ENCODE measurements around the gene ALG1L2. TPM values are rescaled to one million over a fixed set of nuclear protein-coding genes. Genes with fewer than 3 reads are reported as not detected.
"Not testable (repeated sequence)": the region's sequence is repeated elsewhere in the genome, so short reads cannot be mapped to it uniquely, and the experiment has no call there.

Gene ALG1L2
- total RNA-seq, 1 donor from 2014 or later = not detected

DNA sequence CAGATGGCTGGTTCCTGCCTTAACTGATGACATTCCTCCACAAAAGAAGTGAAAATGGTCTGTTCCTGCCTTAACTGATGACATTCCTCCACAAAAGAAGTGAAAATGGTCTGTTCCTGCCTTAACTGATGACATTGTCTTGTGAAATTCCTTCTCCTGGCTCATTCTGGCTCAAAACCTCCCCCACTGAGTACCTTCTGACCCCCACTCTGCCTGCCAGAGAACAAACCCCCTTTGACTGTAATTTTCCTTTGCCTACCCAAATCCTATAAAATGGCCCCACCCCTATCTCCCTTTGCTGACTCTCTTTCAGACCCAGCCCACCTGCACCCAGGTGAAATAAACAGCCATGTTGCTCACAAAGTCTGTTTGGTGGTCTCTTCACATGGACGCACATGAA is 22.5 kb upstream of the ALG1L2 start:
- H3K4me3 ChIP-seq (ENCODE audit: low read depth, low read length); H3K27me3 ChIP-seq (ENCODE audit: control insufficient read depth, insufficient read depth, low read length); DNase-seq (ENCODE audit: low read depth); H3K36me3 ChIP-seq (ENCODE audit: control insufficient read depth, insufficient read depth, low read length): not testable (repeated sequence)

DNA sequence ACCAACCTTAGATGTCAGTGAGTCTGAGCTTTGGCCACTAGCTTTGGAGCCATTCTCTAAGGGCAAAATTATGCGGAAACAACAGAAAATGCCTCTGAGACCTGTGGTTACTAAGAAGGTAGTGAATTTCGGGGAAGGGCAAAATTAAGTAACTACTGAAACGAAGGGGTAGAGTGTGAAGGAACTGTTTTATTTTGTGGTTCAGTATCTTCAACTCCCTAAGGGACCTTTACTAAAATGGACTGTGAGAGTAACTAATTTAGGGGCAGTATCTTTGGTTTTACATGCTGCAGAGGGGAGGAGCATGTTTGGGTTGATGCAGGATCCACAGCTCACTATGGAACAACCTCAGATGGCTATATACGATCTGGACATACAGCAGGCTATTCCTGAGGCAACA is 8.0 kb upstream of the ALG1L2 start:
- Histone ChIP-seq H3K4me3 (ENCODE audit: low read depth, low read length) (no peak overlapping the region), H3K27me3 (ENCODE audit: control insufficient read depth, insufficient read depth, low read length) (no peaks in the 10 kb centered on the region), H3K36me3 (ENCODE audit: control insufficient read depth, insufficient read depth, low read length) (no peaks in the 10 kb centered on the region)
- TF ChIP-seq, protein P1, sequence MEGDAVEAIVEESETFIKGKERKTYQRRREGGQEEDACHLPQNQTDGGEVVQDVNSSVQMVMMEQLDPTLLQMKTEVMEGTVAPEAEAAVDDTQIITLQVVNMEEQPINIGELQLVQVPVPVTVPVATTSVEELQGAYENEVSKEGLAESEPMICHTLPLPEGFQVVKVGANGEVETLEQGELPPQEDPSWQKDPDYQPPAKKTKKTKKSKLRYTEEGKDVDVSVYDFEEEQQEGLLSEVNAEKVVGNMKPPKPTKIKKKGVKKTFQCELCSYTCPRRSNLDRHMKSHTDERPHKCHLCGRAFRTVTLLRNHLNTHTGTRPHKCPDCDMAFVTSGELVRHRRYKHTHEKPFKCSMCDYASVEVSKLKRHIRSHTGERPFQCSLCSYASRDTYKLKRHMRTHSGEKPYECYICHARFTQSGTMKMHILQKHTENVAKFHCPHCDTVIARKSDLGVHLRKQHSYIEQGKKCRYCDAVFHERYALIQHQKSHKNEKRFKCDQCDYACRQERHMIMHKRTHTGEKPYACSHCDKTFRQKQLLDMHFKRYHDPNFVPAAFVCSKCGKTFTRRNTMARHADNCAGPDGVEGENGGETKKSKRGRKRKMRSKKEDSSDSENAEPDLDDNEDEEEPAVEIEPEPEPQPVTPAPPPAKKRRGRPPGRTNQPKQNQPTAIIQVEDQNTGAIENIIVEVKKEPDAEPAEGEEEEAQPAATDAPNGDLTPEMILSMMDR (IDR thresholded peaks at IDR 0.05; ENCODE audit: insufficient read depth, low read length, poor library complexity, severe bottlenecking) = no peak
- DNase-seq (ENCODE audit: low read depth) = no peak

DNA sequence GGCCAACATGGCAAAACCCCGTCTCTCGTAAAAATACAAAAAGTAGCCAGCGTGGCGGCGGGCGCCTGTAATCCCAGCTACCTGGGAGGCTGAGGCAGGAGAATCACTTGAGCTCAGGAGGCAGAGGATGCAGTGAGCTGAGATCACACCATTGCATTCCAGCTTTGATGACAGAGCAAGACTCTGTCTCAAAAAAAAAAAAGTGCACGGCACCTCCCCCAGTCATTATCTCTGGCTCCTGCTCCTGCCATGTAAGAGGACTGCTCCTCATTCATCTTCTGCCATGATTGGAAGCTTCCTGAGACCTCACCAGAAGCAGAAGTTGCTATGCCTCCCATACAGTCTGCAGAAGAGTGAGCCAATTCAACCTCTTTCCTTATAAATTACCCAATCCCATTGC is 4.0 kb upstream of the ALG1L2 start:
- TF ChIP-seq, protein P1 (IDR thresholded peaks at IDR 0.05; ENCODE audit: insufficient read depth, low read length, poor library complexity, severe bottlenecking) = no peak
- Histone ChIP-seq H3K36me3 (ENCODE audit: control insufficient read depth, insufficient read depth, low read length) (no peaks in the 10 kb centered on the region), H3K4me3 (ENCODE audit: low read depth, low read length) (no peak overlapping the region), H3K27me3 (ENCODE audit: control insufficient read depth, insufficient read depth, low read length) (no peaks in the 10 kb centered on the region)
- DNase-seq (ENCODE audit: low read depth) = no peak

DNA sequence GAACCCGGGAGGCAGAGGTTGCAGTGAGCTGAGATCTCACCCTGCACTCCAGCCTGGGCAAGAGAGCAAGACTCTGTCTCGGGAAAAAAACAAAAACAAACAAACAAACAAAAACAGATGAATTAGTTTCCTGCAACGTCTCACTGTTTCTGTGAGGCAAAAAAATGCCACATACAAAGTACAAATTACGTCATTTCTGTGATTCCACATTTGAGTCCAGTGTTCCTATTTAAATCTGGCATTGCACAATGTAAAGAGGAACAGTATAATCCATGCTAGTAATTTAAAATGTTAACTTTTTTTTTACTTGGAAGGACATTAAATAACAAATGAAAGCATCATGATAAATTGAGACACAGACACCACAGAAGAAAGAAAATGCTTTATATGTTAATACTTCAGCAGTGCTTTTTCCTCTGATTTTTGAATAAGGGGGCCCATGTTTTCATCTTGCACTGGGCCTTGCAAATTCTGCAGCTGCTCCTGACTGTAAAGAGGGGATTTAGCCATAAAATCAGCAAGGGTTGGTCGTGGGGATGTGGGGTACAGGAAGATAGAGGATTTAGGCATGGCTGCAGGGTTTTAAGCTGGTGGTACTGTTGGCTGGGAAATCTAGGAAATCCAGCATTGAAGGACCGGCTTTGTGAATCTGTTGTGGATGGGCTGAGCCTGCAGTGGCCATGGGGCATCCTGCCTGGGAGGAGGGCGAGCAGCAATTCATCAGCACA is 1.9 kb downstream of the ALG1L2 start:
- DNase-seq (ENCODE audit: low read depth); H3K27me3 ChIP-seq (ENCODE audit: control insufficient read depth, insufficient read depth, low read length); H3K36me3 ChIP-seq (ENCODE audit: control insufficient read depth, insufficient read depth, low read length); H3K4me3 ChIP-seq (ENCODE audit: low read depth, low read length): not testable (repeated sequence)

GRCh38 chr3:130084436-130084980 is 2.9 kb downstream of the ALG1L2 start:
- Histone ChIP-seq H3K4me3 (ENCODE audit: low read depth, low read length) (no peak overlapping the region), H3K36me3 (ENCODE audit: control insufficient read depth, insufficient read depth, low read length) (no peaks in the 10 kb centered on the region), H3K27me3 (ENCODE audit: control insufficient read depth, insufficient read depth, low read length) (no peaks in the 10 kb centered on the region)
- TF ChIP-seq, protein P1 (IDR thresholded peaks at IDR 0.05; ENCODE audit: insufficient read depth, low read length, poor library complexity, severe bottlenecking) = no peak
- DNase-seq (ENCODE audit: low read depth) = no peak

- TF ChIP-seq, protein P1 (IDR thresholded peaks at IDR 0.05; ENCODE audit: insufficient read depth, low read length, poor library complexity, severe bottlenecking) = no peak
- Histone ChIP-seq H3K27me3 (ENCODE audit: control insufficient read depth, insufficient read depth, low read length) (no peaks in the 10 kb centered on the region), H3K36me3 (ENCODE audit: control insufficient read depth, insufficient read depth, low read length) (no peaks in the 10 kb centered on the region), H3K4me3 (ENCODE audit: low read depth, low read length) (no peak overlapping the region)
- no peak for DNase-seq (ENCODE audit: low read depth)
Observed at GRCh38 chr3:130085881-130086280, 4.2 kb downstream of the ALG1L2 start.

- not testable (repeated sequence) for H3K4me3 ChIP-seq (ENCODE audit: low read depth, low read length); H3K27me3 ChIP-seq (ENCODE audit: control insufficient read depth, insufficient read depth, low read length); DNase-seq (ENCODE audit: low read depth); H3K36me3 ChIP-seq (ENCODE audit: control insufficient read depth, insufficient read depth, low read length)
Observed at GRCh38 chr3:130086628-130087027, 5.0 kb downstream of the ALG1L2 start.

Measured in kidney epithelial cell (primary cell).